Measurements from ENCODE around the gene DHRS4.
"Not testable (repeated sequence)": the region's sequence is repeated elsewhere in the genome, so short reads cannot be mapped to it uniquely, and the experiment has no call there.

The DHRS4 gene

GRCh38 chr14:23941230-23941629 lies 12.3 kb upstream of the DHRS4 start:
- no peak for DNase-seq (ENCODE audit: low spot score)

GRCh38 chr14:23941669-23942068 lies 11.9 kb upstream of the DHRS4 start:
- no peak for DNase-seq (ENCODE audit: low spot score)

- no peak for DNase-seq (ENCODE audit: low spot score)
Measured at GRCh38 chr14:23942587-23942986, 11.0 kb upstream of the DHRS4 start.

- DNase-seq (ENCODE audit: low spot score): not testable (repeated sequence)
Measured at GRCh38 chr14:23949069-23949468, 4.5 kb upstream of the DHRS4 start.

GRCh38 chr14:23950411-23951135 lies 3.0 kb upstream of the DHRS4 start:
- no peak for DNase-seq (ENCODE audit: low spot score)

GRCh38 chr14:23951136-23951466 lies 2.5 kb upstream of the DHRS4 start:
- not testable (repeated sequence) for DNase-seq (ENCODE audit: low spot score)

- no peak for DNase-seq (ENCODE audit: low spot score)
Measured at GRCh38 chr14:23951590-23952201, 1.9 kb upstream of the DHRS4 start.

- not testable (repeated sequence) for DNase-seq (ENCODE audit: low spot score)
Measured at GRCh38 chr14:23953116-23953463, 480 bp upstream of the DHRS4 start.

GRCh38 chr14:23954279-23954614 lies 677 bp downstream of the DHRS4 start:
- DNase-seq (ENCODE audit: low spot score): not testable (repeated sequence)

- not testable (repeated sequence) for DNase-seq (ENCODE audit: low spot score)
Measured at GRCh38 chr14:23954965-23955364, 1.4 kb downstream of the DHRS4 start.

- not testable (repeated sequence) for DNase-seq (ENCODE audit: low spot score)
Measured at GRCh38 chr14:23955811-23956210, 2.2 kb downstream of the DHRS4 start.

GRCh38 chr14:23957913-23958569 lies 4.5 kb downstream of the DHRS4 start:
- DNase-seq (ENCODE audit: low spot score): not testable (repeated sequence)

GRCh38 chr14:23960899-23961298 lies 7.3 kb downstream of the DHRS4 start:
- not testable (repeated sequence) for DNase-seq (ENCODE audit: low spot score)

- DNase-seq (ENCODE audit: low spot score): not testable (repeated sequence)
Measured at GRCh38 chr14:23961704-23962103, 8.1 kb downstream of the DHRS4 start.

GRCh38 chr14:23969130-23969480 lies 15.5 kb downstream of the DHRS4 start:
- not testable (repeated sequence) for DNase-seq (ENCODE audit: low spot score)

GRCh38 chr14:23969481-23970282 lies 16.1 kb downstream of the DHRS4 start:
- not testable (repeated sequence) for DNase-seq (ENCODE audit: low spot score)

GRCh38 chr14:23970283-23970659 lies 16.7 kb downstream of the DHRS4 start:
- DNase-seq (ENCODE audit: low spot score): not testable (repeated sequence)

- DNase-seq (ENCODE audit: low spot score): not testable (repeated sequence)
Measured at GRCh38 chr14:23973178-23973577, 19.6 kb downstream of the DHRS4 start.

- DNase-seq (ENCODE audit: low spot score): not testable (repeated sequence)
Measured at GRCh38 chr14:23974041-23974440, 20.5 kb downstream of the DHRS4 start.

- not testable (repeated sequence) for DNase-seq (ENCODE audit: low spot score)
Measured at GRCh38 chr14:23977208-23977607, 23.6 kb downstream of the DHRS4 start.

GRCh38 chr14:23981951-23982813 lies 28.6 kb downstream of the DHRS4 start:
- DNase-seq (ENCODE audit: low spot score): not testable (repeated sequence)
